HCT116 (cell line): ENCODE data around the gene BRD4. TPM values are rescaled to one million over a fixed set of nuclear protein-coding genes. Genes with fewer than 3 reads are reported as not detected.
A peak's percentile ranks its signal among the peaks of the same experiment; 100 is the strongest.

Experiments
- ATAC-seq: fragments of 200-7000 bp; cut with Tn5 transposase; 2 replicates; pipeline ENCODE4 v1.9.1; 2020; ENCODE audit warnings: mild to moderate bottlenecking, moderate library complexity
- BruUV-seq: library from RNA; stranded (reverse); fragments of 400-500 nt; replicated peaks from 2 replicates; lab custom pipeline; 2021; lab: Mats Ljungman, UMichigan
- CTCF ChIA-PET: fragments of 300-600 bp; sonication (Branson Sonifier 250); formaldehyde crosslinking; loops from one replicate; lab custom pipeline; 2021; ENCODE audit warnings: antibody characterized with exemption; lab: Charles Lee
- POLR2A ChIA-PET: fragments of 300-600, 350-600 bp; sonication (Branson Sonifier 250); formaldehyde crosslinking; loops from one replicate; lab custom pipeline; 2021; ENCODE audit warnings: antibody characterized with exemption; lab: Charles Lee
- RAD21 ChIA-PET, 2 experiments: fragments of 300-600 bp; sonication (Branson Sonifier 250); formaldehyde crosslinking; loops; one replicate each; lab custom pipeline; 2023; ENCODE audit warnings: low total read pairs in 2 of 2; ENCODE audit not compliant: uncharacterized antibody in 2 of 2, unreplicated experiment in 2 of 2, low non-redundant PET in 1 of 2; lab: Charles Lee
- DNase-seq: peaks from one replicate; pipeline ENCODE4 v3.0.0-alpha.2; 2010; ENCODE audit warnings: low read depth, low spot score
- H2AFZ ChIP-seq: fragments of 200-600 bp; shearing (Covaris generic), sonication (generic); 2 replicates; pipeline ENCODE4 v1.6.1; 2017; ENCODE audit warnings: low read depth, mixed run types, mixed read lengths, antibody characterized with exemption, low read length; ENCODE audit not compliant: poor library complexity, severe bottlenecking
- H3K27ac ChIP-seq: 2 replicates; pipeline ENCODE4 v1.5.1; 2012; ENCODE audit warnings: low read depth, low read length
- H3K27me3 ChIP-seq: fragments of 200-600 bp; sonication (generic); 2 replicates; pipeline ENCODE4 v1.6.1; 2016; ENCODE audit warnings: mixed run types, low read length, mixed read lengths; ENCODE audit not compliant: insufficient read depth
- H3K36me3 ChIP-seq, 2 experiments: fragments of 200-500 bp in 1 of 2; fragments of 200-600 bp in 1 of 2; sonication (Bioruptor generic) in 1 of 2; sonication (generic) in 1 of 2; 2 replicates each; pipeline versions ENCODE4 v1.5.1 to v1.6.1; 2014 to 2016; ENCODE audit warnings: low read length in 2 of 2, inconsistent platforms in 1 of 2, mixed read lengths in 1 of 2, mixed run types in 1 of 2; ENCODE audit not compliant: insufficient read depth in 2 of 2, control insufficient read depth in 1 of 2
- H3K4me1 ChIP-seq, 2 experiments: fragments of 200-600 bp in 1 of 2; sonication (generic) in 1 of 2; 2 replicates each; pipeline versions ENCODE4 v1.5.1 to v1.6.1; 2012 to 2017; ENCODE audit warnings: low read length in 2 of 2, inconsistent platforms in 1 of 2, mild to moderate bottlenecking in 1 of 2, mixed read lengths in 1 of 2, mixed run types in 1 of 2, moderate library complexity in 1 of 2; ENCODE audit not compliant: insufficient read depth in 2 of 2, control insufficient read depth in 1 of 2
- H3K4me2 ChIP-seq: fragments of 200-600 bp; sonication (generic); 2 replicates; pipeline ENCODE4 v1.6.1; 2017; ENCODE audit warnings: mixed run types, low read length, mixed read lengths
- H3K4me3 ChIP-seq, 2 experiments: fragments of 200-600 bp in 1 of 2; sonication (generic) in 1 of 2; replicated peaks in 1 of 2; 2 replicates each; pipeline ENCODE4 v1.5.1; 2011 to 2016; ENCODE audit warnings: low read length in 2 of 2, control low read depth in 1 of 2, low read depth in 1 of 2, mild to moderate bottlenecking in 1 of 2, mixed read lengths in 1 of 2, mixed run types in 1 of 2
- H3K79me2 ChIP-seq: fragments of 200-600 bp; sonication (generic); 2 replicates; pipeline ENCODE4 v1.6.1; 2017; ENCODE audit warnings: mild to moderate bottlenecking, mixed run types, low read length, moderate library complexity, mixed read lengths; ENCODE audit not compliant: insufficient read depth
- H3K9ac ChIP-seq: fragments of 200-600 bp; sonication (generic); 2 replicates; pipeline ENCODE4 v1.6.1; 2016; ENCODE audit warnings: low read length, mixed read lengths
- H3K9me2 ChIP-seq: fragments of 200-600 bp; sonication (generic), shearing (Covaris generic); 2 replicates; pipeline ENCODE4 v1.6.1; 2017; ENCODE audit warnings: mixed run types, mild to moderate bottlenecking, moderate library complexity; ENCODE audit not compliant: insufficient read depth
- H3K9me3 ChIP-seq, 2 experiments: fragments of 200-500 bp in 1 of 2; fragments of 200-600 bp in 1 of 2; sonication (Bioruptor generic) in 1 of 2; sonication (generic) in 1 of 2; 2 replicates each; pipeline ENCODE4 v1.6.1; 2014 to 2017; ENCODE audit warnings: low read length in 2 of 2, mixed read lengths in 2 of 2, inconsistent platforms in 1 of 2, low read depth in 1 of 2, mild to moderate bottlenecking in 1 of 2, mixed run types in 1 of 2, moderate library complexity in 1 of 2; ENCODE audit not compliant: control insufficient read depth in 1 of 2, insufficient read depth in 1 of 2
- H4K20me1 ChIP-seq: fragments of 200-600 bp; sonication (generic), shearing (Covaris generic); 2 replicates; pipeline ENCODE4 v1.6.1; 2017; ENCODE audit warnings: mixed run types, mild to moderate bottlenecking, moderate library complexity; ENCODE audit not compliant: insufficient read depth
- CBX3 ChIP-seq: IDR thresholded peaks from 2 replicates; pipeline ENCODE4 v1.6.1; 2012; ENCODE audit warnings: low read depth
- CEBPB ChIP-seq: IDR thresholded peaks from 2 replicates; pipeline ENCODE4 v1.6.1; 2012; ENCODE audit warnings: low read depth
- CTCF ChIP-seq, 3 experiments: fragments of 200-600 bp in 1 of 3; sonication (generic) in 1 of 3; IDR thresholded peaks in 2 of 3; conservative IDR thresholded peaks in 1 of 3; 2 replicates each; pipeline ENCODE4 v1.5.1; 2012 to 2017; ENCODE audit warnings: low read depth in 2 of 3, low read length in 2 of 3, antibody characterized with exemption in 1 of 3, borderline replicate concordance in 1 of 3, control low read depth in 1 of 3, mild to moderate bottlenecking in 1 of 3, mixed read lengths in 1 of 3, mixed run types in 1 of 3, moderate library complexity in 1 of 3; ENCODE audit not compliant: insufficient read depth in 1 of 3
- EGR1 ChIP-seq: IDR thresholded peaks from 2 replicates; pipeline ENCODE4 v1.6.1; 2012; ENCODE audit warnings: low read depth
- EZH2 ChIP-seq: fragments of 200-600 bp; sonication (generic); IDR thresholded peaks from 2 replicates; pipeline ENCODE4 v1.6.1; 2017; ENCODE audit warnings: antibody characterized with exemption, mixed run types
- EZH2phosphoT487 ChIP-seq: fragments of 200-600 bp; IDR thresholded peaks from 2 replicates; pipeline ENCODE4 v1.6.1; 2018; ENCODE audit warnings: antibody characterized with exemption, borderline replicate concordance
- FOSL1 ChIP-seq: IDR thresholded peaks from 2 replicates; pipeline ENCODE4 v1.6.1; 2012; ENCODE audit warnings: low read depth
- JUND ChIP-seq: IDR thresholded peaks from 2 replicates; pipeline ENCODE4 v1.6.1; 2012
- POLR2A ChIP-seq: IDR thresholded peaks from 2 replicates; pipeline ENCODE4 v1.7.0; 2011; ENCODE audit warnings: borderline replicate concordance; ENCODE audit not compliant: insufficient read depth, insufficient read length; ENCODE audit errors: extremely low read depth
- POLR2AphosphoS5 ChIP-seq: IDR thresholded peaks from 2 replicates; pipeline ENCODE4 v1.6.1; 2011; ENCODE audit warnings: mild to moderate bottlenecking, low read depth, low read length, moderate library complexity
- RAD21 ChIP-seq: IDR thresholded peaks from 2 replicates; pipeline ENCODE4 v1.6.1; 2012; ENCODE audit warnings: low read depth, mild to moderate bottlenecking
- REST ChIP-seq: IDR thresholded peaks from 2 replicates; pipeline ENCODE4 v1.6.1; 2012; ENCODE audit warnings: low read depth
- SP1 ChIP-seq: IDR thresholded peaks from 2 replicates; pipeline ENCODE4 v1.6.1; 2012; ENCODE audit warnings: low read depth
- SRF ChIP-seq: IDR thresholded peaks from 2 replicates; pipeline ENCODE4 v1.6.1; 2012; ENCODE audit warnings: low read depth
- TCF7L2 ChIP-seq: IDR thresholded peaks from 2 replicates; pipeline ENCODE4 v1.7.0; 2011; ENCODE audit warnings: borderline replicate concordance, inconsistent platforms; ENCODE audit not compliant: insufficient read depth, insufficient read length; ENCODE audit errors: extremely low read depth
- ZBTB33 ChIP-seq: IDR thresholded peaks from 2 replicates; pipeline ENCODE4 v1.6.1; 2011; ENCODE audit warnings: mild to moderate bottlenecking, low read length, moderate library complexity; ENCODE audit not compliant: insufficient replicate concordance; ENCODE audit errors: extremely low read depth
- ZFX ChIP-seq: fragments of 450-650 bp; IDR thresholded peaks from 2 replicates; pipeline ENCODE4 v1.6.1; 2017
- ZNF274 ChIP-seq: fragments of 200-500 bp; sonication (Bioruptor generic); IDR thresholded peaks from 2 replicates; pipeline ENCODE4 v1.6.1; 2014; ENCODE audit warnings: mild to moderate bottlenecking, low read depth, low read length, inconsistent platforms
- intact Hi-C: fragments of 100-400 bp; cut with micrococcal nuclease; formaldehyde crosslinking; loops from 2 replicates; pipeline ENCODE4 v1.10.0; 2022
- total RNA-seq: library from RNA; stranded (reverse); gene quantifications from one replicate; pipeline ENCODE4 v1.2.1, GENCODE V29; 2021; ENCODE audit not compliant: unreplicated experiment

Gene BRD4
- total RNA-seq, 1 experiment from 2014 or later, result 52.9 TPM

GRCh38 chr19:15381429-15381828 is 49.1 kb upstream of the BRD4 start:
- CTCF ChIA-PET, result no interaction called here
- TF ChIP-seq FOSL1 (no peak), EZH2phosphoT487 (no peak), ZFX (no peak), RAD21 (no peak), POLR2AphosphoS5 (no peak), TCF7L2 (no peak), ZBTB33 (no peak), JUND (no peak), CBX3 (no peak), REST (no peak), SP1 (no peak), CEBPB (no peak), EGR1 (no peak), CTCF (IDR thresholded peaks at IDR 0.05 in 2 of 3, conservative IDR thresholded peaks at IDR 0.05 in 1 of 3; ENCODE audit: borderline replicate concordance in 1 of 3, insufficient read depth in 1 of 3, low read depth in 2 of 3, low read length in 2 of 3) (no peak), SRF (no peak), ZNF274 (no peak), EZH2 (no peak), POLR2A (no peak)

More at GRCh38 chr19:15381429-15381828, 49.1 kb upstream of the BRD4 start:
- Histone ChIP-seq H3K79me2 (peaks cover 43% of the 10 kb centered on the region), H3K9ac (no peak overlapping the region), H3K4me1 (peaks cover 12 to 31% of the 10 kb centered on the region in 2 experiments), H3K27ac (peak overlapping the region; percentile 88; the same call in 1 of the 2 replicates), H2AFZ (no peak overlapping the region), H3K36me3 (peaks cover 0 to 5% of the 10 kb centered on the region in 2 experiments; a peak in 3 of 4 replicates), H3K9me2 (no peaks in the 10 kb centered on the region), H3K4me2 (peak overlapping the region; percentile 97), H3K9me3 (no peaks in the 10 kb centered on the region), H3K27me3 (no peaks in the 10 kb centered on the region), H4K20me1 (peaks cover 9% of the 10 kb centered on the region; the same call in 1 of the 2 replicates), H3K4me3 (no peak overlapping the region)
- BruUV-seq, result no TSS peak
- no peak for DNase-seq
- ChIA-PET POLR2A (no interaction called here), RAD21 (no interaction called here)
- no peak for ATAC-seq
- intact Hi-C loops, result loop anchor here (2.0 kb wide), 1 partner anchor 37 kb away; the partner anchor contains the start of gene AKAP8L
